HG02852 (cell line): Measurements from ENCODE around the gene TSPAN17.

ENCODE experiments used
- ATAC-seq: cut with Tn5 transposase; IDR thresholded peaks from one replicate; pipeline ENCODE4 v1.9.1; 2021; ENCODE audit warnings: mild to moderate bottlenecking, moderate library complexity; ENCODE audit not compliant: unreplicated experiment

Gene TSPAN17

GRCh38 chr5:176700239-176700847 is 53.1 kb downstream of the TSPAN17 start:
- no peak for ATAC-seq

DNA sequence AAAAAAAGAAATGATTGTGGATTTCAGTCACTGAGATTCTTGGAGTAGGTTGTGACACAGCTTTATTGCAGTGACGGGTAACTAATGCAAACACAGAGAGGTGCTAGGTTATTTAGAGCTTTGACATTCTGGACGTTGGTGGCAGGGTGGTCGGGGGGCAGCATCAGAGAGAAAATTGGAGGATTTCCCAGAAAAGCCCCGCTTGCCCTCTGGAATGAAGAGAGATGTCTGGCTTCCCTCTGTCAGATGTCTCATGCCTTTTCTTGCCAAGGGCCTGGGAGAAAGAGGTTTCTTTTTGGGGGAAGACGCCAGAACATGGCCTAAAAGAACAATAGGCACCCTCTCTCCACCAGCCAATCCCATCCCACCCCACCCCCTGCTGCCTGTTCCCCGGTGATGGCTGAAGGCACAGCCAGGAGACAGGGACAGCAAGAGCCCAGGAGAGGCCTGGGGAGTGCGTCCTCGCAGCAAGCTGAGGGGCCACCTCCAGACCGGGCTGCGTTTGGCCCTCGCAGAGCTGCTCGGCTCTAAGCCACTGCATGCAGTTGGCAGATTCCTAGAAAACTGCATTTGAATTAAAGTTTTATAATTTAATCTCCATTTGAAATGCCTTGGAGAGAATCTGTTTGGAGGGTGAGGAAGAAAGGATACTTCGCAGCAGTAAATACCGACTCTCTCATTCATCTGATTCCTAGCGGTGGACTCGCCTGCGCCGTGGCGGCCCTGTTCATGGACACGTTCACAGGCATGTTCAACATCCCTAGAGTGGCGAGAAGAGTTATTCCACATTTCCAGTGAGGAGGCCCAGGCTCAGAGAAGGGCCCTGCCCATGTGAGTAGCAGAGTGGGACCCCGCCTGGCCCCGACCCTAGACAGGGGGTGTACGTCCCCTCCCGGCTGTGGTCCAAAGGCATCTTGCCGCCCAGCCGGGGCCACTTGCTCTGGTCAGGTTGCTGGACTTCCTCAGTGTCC is 55.7 kb downstream of the TSPAN17 start:
- no peak for ATAC-seq

DNA sequence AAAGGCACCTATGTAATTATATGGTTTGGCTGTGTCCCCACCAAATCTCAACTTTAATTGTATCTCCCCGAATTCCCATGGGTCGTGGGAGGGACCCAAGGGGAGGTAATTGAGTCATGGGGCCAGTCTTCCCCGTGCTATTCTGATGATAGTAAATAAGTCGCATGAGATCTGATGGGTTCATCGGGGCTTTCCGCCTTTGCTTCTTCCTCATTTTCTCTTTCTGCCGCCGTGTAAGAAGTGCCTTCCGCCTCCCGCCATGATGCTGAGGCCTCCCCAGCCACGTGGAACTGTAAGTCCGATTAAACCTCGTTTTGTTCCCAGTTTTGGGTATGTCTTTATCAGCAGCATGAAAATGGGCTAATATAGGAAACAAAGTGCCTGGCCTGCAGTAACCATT is 56.6 kb downstream of the TSPAN17 start:
- no peak for ATAC-seq

- no peak for ATAC-seq
These were observed 57.1 kb downstream of the TSPAN17 start for GRCh38 chr5:176704355-176704754.

- no peak for ATAC-seq
These were observed 57.5 kb downstream of the TSPAN17 start for GRCh38 chr5:176704817-176705216.
